CD4-positive, CD25-positive, alpha-beta regulatory T cell (primary cell): ENCODE measurements around the gene NPIPB6. TPM values are rescaled to one million over a fixed set of nuclear protein-coding genes. Genes with fewer than 3 reads are reported as not detected.
A peak's percentile ranks its signal among the peaks of the same experiment; 100 is the strongest.

Experiments
- ATAC-seq, 2 donors: fragments of 150-1000 bp; cut with Tn5 transposase; one replicate each; pipeline ENCODE4 v1.10.0; 2021; ENCODE audit warnings: low read depth in 2 of 2, moderate number of reproducible peaks in 2 of 2, moderate library complexity in 1 of 2
- DNase-seq, 3 donors: peaks; one replicate each; pipeline versions ENCODE4 v3.0.0 to v3.0.0-alpha.2; 2012 to 2022; ENCODE audit warnings: mixed read lengths in 1 of 3
- H3K27ac ChIP-seq: one replicate; pipeline ENCODE4 v1.7.0; 2013; ENCODE audit warnings: mild to moderate bottlenecking, low read length; ENCODE audit not compliant: insufficient read depth, poor library complexity, severe bottlenecking
- H3K27me3 ChIP-seq: one replicate; pipeline ENCODE4 v1.7.0; 2013; ENCODE audit warnings: low read length; ENCODE audit not compliant: control insufficient read depth, insufficient read depth
- H3K36me3 ChIP-seq: one replicate; pipeline ENCODE4 v1.7.0; 2013; ENCODE audit warnings: mild to moderate bottlenecking, low read length, moderate library complexity; ENCODE audit not compliant: control insufficient read depth, insufficient read depth
- H3K4me1 ChIP-seq: 2 replicates; pipeline ENCODE4 v1.7.0; 2013; ENCODE audit warnings: mild to moderate bottlenecking, low read length; ENCODE audit not compliant: insufficient read depth, control insufficient read depth, poor library complexity, severe bottlenecking
- H3K4me3 ChIP-seq: one replicate; pipeline ENCODE4 v1.7.0; 2013; ENCODE audit warnings: low read depth, mild to moderate bottlenecking, low read length, moderate library complexity
- H3K9me3 ChIP-seq, 2 experiments: 1 replicate in 1 of 2; 2 replicates in 1 of 2; pipeline ENCODE4 v1.7.0; 2013; ENCODE audit warnings: low read length in 2 of 2, mild to moderate bottlenecking in 1 of 2, moderate library complexity in 1 of 2; ENCODE audit not compliant: control insufficient read depth in 2 of 2
- H3K27ac Mint-ChIP-seq, 3 donors: one replicate each; pipeline ENCODE4 v1.8.0; 2020 to 2022; ENCODE audit warnings: mild to moderate bottlenecking in 3 of 3, mixed read lengths in 3 of 3, moderate library complexity in 2 of 3
- H3K27me3 Mint-ChIP-seq: one replicate; pipeline ENCODE4 v1.8.0; 2022; ENCODE audit warnings: mild to moderate bottlenecking, mixed read lengths
- H3K36me3 Mint-ChIP-seq: one replicate; pipeline ENCODE4 v1.8.0; 2020; ENCODE audit warnings: mixed read lengths
- H3K4me1 Mint-ChIP-seq, 4 donors: one replicate each; pipeline ENCODE4 v1.8.0; 2020 to 2022; ENCODE audit warnings: mixed read lengths in 4 of 4, mild to moderate bottlenecking in 1 of 4
- H3K4me3 Mint-ChIP-seq, 4 donors: one replicate each; pipeline ENCODE4 v1.8.0; 2020 to 2022; ENCODE audit warnings: mild to moderate bottlenecking in 4 of 4, mixed read lengths in 4 of 4, moderate library complexity in 3 of 4
- H3K9me3 Mint-ChIP-seq, 7 donors: one replicate each; pipeline ENCODE4 v1.8.0; 2020 to 2022; ENCODE audit warnings: mixed read lengths in 7 of 7, mild to moderate bottlenecking in 3 of 7, moderate library complexity in 2 of 7
- polyA plus RNA-seq, 4 donors: library from polyadenylated mRNA; unstranded; fragments of 300-500 nt; fragmentation: Illumina TruSeq; gene quantifications; one replicate each; pipeline ENCODE4 v1.2.3, GENCODE V29; 2021
- total RNA-seq: library from RNA; stranded (reverse); gene quantifications from one replicate; pipeline ENCODE4 v1.2.3, GENCODE V29; 2022

Gene NPIPB6
- total and polyA plus RNA-seq, 5 donors from 2014 or later = 0.13 to 3.0 (median 0.42) TPM; not detected in 2

- no peak overlapping the region for H3K27ac ChIP-seq
- DNase-seq (no peak), ATAC-seq (no peak)
- Mint-ChIP-seq H3K4me3 (peak overlapping the region in 1 of 4 donors; percentile 54), H3K36me3 (peaks cover 28% of the 10 kb centered on the region), H3K4me1 (peaks cover 4 to 74% (median 31%) of the 10 kb centered on the region in 4 donors), H3K27me3 (peaks cover 4% of the 10 kb centered on the region), H3K9me3 (no peaks in the 10 kb centered on the region), H3K27ac (peak overlapping the region in 1 of 3 donors; percentile 88)
- H3K36me3 ChIP-seq = peaks cover 5% of the 10 kb centered on the region
- H3K9me3 ChIP-seq = no peaks in the 10 kb centered on the region
- H3K4me3 ChIP-seq = no peak overlapping the region
- no peaks in the 10 kb centered on the region for H3K27me3 ChIP-seq
- peaks cover 19% of the 10 kb centered on the region for H3K4me1 ChIP-seq
These were observed 60.2 kb downstream of the NPIPB6 start for GRCh38 chr16:28303132-28303531.

DNA sequence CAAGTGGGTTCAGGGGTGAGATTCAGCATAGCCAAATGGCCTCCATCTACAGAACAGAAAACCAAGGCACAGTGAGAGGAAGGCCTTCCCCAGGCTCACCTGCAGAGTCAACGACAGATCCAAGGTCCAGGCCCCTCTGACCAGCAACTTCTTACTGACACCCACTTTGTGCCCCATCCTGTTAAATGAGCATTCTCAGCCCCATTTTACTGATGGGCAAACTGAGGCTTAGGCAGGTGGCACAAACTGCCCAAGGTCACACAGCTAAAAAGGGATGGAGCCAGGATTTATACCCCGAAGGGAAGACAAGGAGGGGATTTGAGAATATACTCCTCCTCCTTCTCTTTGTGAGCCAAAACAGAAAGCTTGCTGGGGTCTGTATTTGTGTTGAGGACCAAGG lies 61.7 kb downstream of the NPIPB6 start:
- DNase-seq = no peak
- H3K27me3 Mint-ChIP-seq = peaks cover 4% of the 10 kb centered on the region
- Histone ChIP-seq H3K4me1 (peaks cover 32% of the 10 kb centered on the region), H3K27ac (no peak overlapping the region), H3K27me3 (no peaks in the 10 kb centered on the region), H3K4me3 (no peak overlapping the region), H3K36me3 (peaks cover 5% of the 10 kb centered on the region), H3K9me3 (no peaks in the 10 kb centered on the region)
- peaks cover 30% of the 10 kb centered on the region for H3K36me3 Mint-ChIP-seq
- no peak for ATAC-seq
- no peak overlapping the region for H3K4me3 Mint-ChIP-seq
- peaks cover 4 to 79% (median 43%) of the 10 kb centered on the region in 4 donors for H3K4me1 Mint-ChIP-seq
- peak overlapping the region in 1 of 3 donors; percentile 71 for H3K27ac Mint-ChIP-seq
- H3K9me3 Mint-ChIP-seq = no peaks in the 10 kb centered on the region

DNA sequence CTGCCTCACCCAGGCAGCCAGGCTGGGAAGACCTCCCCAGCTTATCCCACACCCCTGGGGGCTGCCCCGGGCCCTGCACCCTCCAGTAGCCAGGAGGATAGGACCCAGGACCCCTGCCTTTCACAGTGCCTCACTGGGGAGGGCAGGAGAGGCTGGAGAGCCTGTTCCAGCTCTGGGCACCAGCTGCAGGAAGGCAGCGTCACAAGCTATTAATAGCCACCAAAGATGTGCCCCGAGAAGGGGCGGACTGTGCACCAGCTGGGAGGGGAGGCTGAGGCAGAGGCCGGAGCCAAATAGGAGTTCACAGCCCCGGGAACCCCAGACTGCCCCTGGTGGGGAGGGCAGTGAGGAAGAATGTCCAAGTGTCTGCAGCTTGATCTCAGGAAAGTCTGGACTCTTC lies 62.2 kb downstream of the NPIPB6 start:
- H3K9me3 Mint-ChIP-seq = no peaks in the 10 kb centered on the region
- H3K27me3 Mint-ChIP-seq = peaks cover 4% of the 10 kb centered on the region
- no peak overlapping the region for H3K4me3 Mint-ChIP-seq
- Histone ChIP-seq H3K27me3 (no peaks in the 10 kb centered on the region), H3K4me3 (no peak overlapping the region), H3K36me3 (peaks cover 5% of the 10 kb centered on the region), H3K9me3 (no peaks in the 10 kb centered on the region), H3K27ac (no peak overlapping the region), H3K4me1 (peaks cover 36% of the 10 kb centered on the region)
- peaks cover 31% of the 10 kb centered on the region for H3K36me3 Mint-ChIP-seq
- H3K4me1 Mint-ChIP-seq = peaks cover 4 to 82% (median 42%) of the 10 kb centered on the region in 4 donors
- ATAC-seq (no peak), DNase-seq (no peak)
- H3K27ac Mint-ChIP-seq = no peak overlapping the region

DNA sequence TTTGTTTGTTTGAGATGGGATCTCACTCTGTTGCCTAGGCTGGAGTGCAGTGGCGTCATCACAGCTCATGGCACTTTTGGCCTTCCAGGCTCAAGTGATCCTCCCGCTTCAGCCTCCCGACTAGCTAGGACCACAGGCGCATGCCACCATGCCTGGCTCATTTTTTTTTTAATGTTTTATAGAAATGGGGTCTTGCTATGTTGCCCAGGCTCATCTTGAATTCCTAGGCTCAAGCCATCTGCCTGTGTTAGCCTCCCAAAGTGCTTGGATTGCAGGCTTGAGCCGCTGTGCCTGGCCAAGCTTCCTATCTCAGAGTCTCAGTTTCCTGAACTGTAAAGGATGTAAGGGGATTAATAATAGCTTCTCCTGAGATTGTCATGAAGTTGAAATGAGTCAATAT lies 63.0 kb downstream of the NPIPB6 start:
- DNase-seq = no peak
- Histone ChIP-seq H3K27me3 (no peaks in the 10 kb centered on the region), H3K4me1 (peaks cover 40% of the 10 kb centered on the region), H3K36me3 (peaks cover 5% of the 10 kb centered on the region), H3K27ac (no peak overlapping the region), H3K9me3 (no peaks in the 10 kb centered on the region), H3K4me3 (no peak overlapping the region)
- peaks cover 4% of the 10 kb centered on the region for H3K27me3 Mint-ChIP-seq
- peaks cover 6 to 82% (median 42%) of the 10 kb centered on the region in 4 donors for H3K4me1 Mint-ChIP-seq
- peak overlapping the region; percentile 49 to 75 (median 64) for H3K27ac Mint-ChIP-seq
- no peaks in the 10 kb centered on the region for H3K9me3 Mint-ChIP-seq
- peaks cover 33% of the 10 kb centered on the region for H3K36me3 Mint-ChIP-seq
- peak overlapping the region in 1 of 4 donors; percentile 51 for H3K4me3 Mint-ChIP-seq
- no peak for ATAC-seq

- no peaks in the 10 kb centered on the region for H3K9me3 Mint-ChIP-seq
- ATAC-seq (no peak), DNase-seq (no peak)
- Histone ChIP-seq H3K27me3 (no peaks in the 10 kb centered on the region), H3K4me1 (peaks cover 59% of the 10 kb centered on the region), H3K9me3 (no peaks in the 10 kb centered on the region), H3K4me3 (no peak overlapping the region), H3K27ac (no peak overlapping the region), H3K36me3 (no peaks in the 10 kb centered on the region)
- peaks cover 5 to 88% (median 53%) of the 10 kb centered on the region in 4 donors for H3K4me1 Mint-ChIP-seq
- H3K27me3 Mint-ChIP-seq = peaks cover 4% of the 10 kb centered on the region
- H3K4me3 Mint-ChIP-seq = peak overlapping the region; percentile 50 to 92 (median 84)
- H3K36me3 Mint-ChIP-seq = peaks cover 26% of the 10 kb centered on the region
- peak overlapping the region in 1 of 3 donors; percentile 43 for H3K27ac Mint-ChIP-seq
These were observed 64.8 kb downstream of the NPIPB6 start for GRCh38 chr16:28298511-28298878.

DNA sequence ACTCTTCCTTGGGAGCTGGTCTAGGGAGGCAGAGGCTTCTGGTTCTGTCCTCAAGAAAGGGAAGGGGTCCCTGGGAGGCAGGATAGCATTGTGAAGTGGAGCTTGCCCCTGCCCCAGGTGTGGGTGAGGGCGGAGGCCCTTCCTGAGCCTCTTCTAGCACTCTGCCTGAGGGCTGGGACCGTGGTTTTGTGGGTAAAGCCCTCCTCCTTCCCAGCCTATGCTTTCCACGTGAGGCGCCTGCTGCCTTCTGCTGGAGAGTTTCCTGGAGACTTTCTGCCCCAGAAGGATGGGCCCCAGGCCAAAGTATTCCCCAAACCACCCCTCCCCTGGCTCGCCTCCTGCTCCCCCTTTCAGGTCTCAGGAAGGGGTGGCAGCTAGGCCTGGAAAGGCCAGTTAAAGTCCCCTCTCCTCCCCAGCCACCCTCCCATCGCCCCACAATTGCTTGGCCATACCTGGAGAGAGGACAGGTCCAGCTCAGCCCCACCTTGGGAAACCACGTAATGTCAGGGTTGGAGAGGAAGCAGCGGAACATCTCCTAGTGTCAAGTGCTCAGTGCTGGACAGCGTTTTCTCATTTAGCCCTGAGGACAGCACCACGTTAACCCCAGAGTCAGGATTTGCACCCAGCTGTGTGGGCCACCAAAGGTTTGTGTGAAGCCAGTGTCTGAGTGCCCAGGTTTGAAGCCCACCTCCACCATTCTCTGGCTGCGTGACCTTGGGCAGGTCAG lies 65.4 kb downstream of the NPIPB6 start:
- Histone ChIP-seq H3K27ac (no peak overlapping the region), H3K4me1 (peaks cover 64% of the 10 kb centered on the region), H3K27me3 (no peaks in the 10 kb centered on the region), H3K4me3 (peak overlapping the region; percentile 7), H3K36me3 (no peaks in the 10 kb centered on the region), H3K9me3 (no peaks in the 10 kb centered on the region)
- DNase-seq = peak in 1 of 3 donors; percentile 52
- Mint-ChIP-seq H3K4me1 (peaks cover 5 to 85% (median 50%) of the 10 kb centered on the region in 4 donors), H3K27ac (peak overlapping the region in 2 of 3 donors; percentile 73 to 90), H3K27me3 (peaks cover 2% of the 10 kb centered on the region), H3K4me3 (peak overlapping the region; percentile 75 to 92 (median 84)), H3K36me3 (peaks cover 24% of the 10 kb centered on the region), H3K9me3 (no peaks in the 10 kb centered on the region)
- no peak for ATAC-seq

DNA sequence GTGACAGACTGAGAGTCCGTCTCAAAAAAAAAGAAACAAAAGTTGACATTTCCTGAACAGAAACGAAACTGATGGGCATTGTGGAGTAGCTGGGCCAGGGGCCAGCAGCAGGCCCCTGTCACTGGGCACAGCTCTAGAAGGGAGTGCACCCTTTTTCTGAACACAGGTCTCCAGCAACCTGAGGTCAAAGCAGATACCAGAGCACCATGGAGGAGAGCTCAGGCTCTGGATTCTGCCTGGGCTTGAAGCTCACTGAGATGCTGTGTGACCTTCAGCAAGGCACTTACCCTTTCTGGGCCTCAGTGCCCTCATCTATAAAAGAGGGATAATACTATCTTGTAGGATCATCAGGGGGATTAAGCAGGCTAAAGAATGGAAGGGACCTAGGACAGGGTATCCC lies 66.0 kb downstream of the NPIPB6 start:
- ATAC-seq (no peak), DNase-seq (no peak)
- Histone ChIP-seq H3K36me3 (no peaks in the 10 kb centered on the region), H3K9me3 (no peaks in the 10 kb centered on the region), H3K4me3 (peak overlapping the region; percentile 7), H3K27ac (no peak overlapping the region), H3K27me3 (no peaks in the 10 kb centered on the region), H3K4me1 (peaks cover 67% of the 10 kb centered on the region)
- peaks cover 18% of the 10 kb centered on the region for H3K36me3 Mint-ChIP-seq
- H3K9me3 Mint-ChIP-seq = no peaks in the 10 kb centered on the region
- peak overlapping the region; percentile 73 to 94 (median 90) for H3K27ac Mint-ChIP-seq
- peaks cover 5 to 79% (median 43%) of the 10 kb centered on the region in 4 donors for H3K4me1 Mint-ChIP-seq
- H3K4me3 Mint-ChIP-seq = peak overlapping the region; percentile 75 to 90 (median 82)
- no peaks in the 10 kb centered on the region for H3K27me3 Mint-ChIP-seq

DNA sequence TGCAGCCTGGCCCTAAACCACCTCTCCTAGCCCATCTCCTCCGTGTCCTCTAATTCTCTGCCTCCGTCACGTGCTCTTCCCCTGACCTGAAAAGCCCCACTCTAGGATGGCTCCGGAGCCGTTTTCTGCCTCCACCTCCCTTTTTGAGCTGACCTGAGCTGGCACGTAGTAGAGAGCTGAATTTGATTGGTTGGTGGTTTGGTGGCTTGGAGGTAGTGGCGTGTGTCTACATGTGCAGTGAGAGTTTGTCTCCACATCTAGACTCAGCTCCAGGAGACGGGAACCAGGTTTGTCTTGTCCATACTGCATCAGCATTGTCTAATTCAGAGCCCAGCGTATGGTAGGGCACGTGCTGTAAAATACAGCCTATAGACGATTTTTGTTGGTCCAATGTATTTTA lies 68.0 kb downstream of the NPIPB6 start:
- H3K27me3 ChIP-seq = no peaks in the 10 kb centered on the region
- H3K9me3 ChIP-seq = no peaks in the 10 kb centered on the region
- Mint-ChIP-seq H3K27me3 (peaks cover 6% of the 10 kb centered on the region), H3K4me1 (peaks cover 5 to 79% (median 46%) of the 10 kb centered on the region in 4 donors), H3K4me3 (peak overlapping the region; percentile 78 to 93 (median 90)), H3K36me3 (peaks cover 14% of the 10 kb centered on the region), H3K9me3 (peaks cover 0 to 1% (median 0%) of the 10 kb centered on the region in 7 donors), H3K27ac (peak overlapping the region; percentile 52 to 71 (median 58))
- H3K27ac ChIP-seq = no peak overlapping the region
- no peak overlapping the region for H3K4me3 ChIP-seq
- peaks cover 68% of the 10 kb centered on the region for H3K4me1 ChIP-seq
- DNase-seq (no peak), ATAC-seq (no peak)
- no peaks in the 10 kb centered on the region for H3K36me3 ChIP-seq
